SK-N-SH (cell line): Measurements from ENCODE around the gene GDPD1. TPM values are rescaled to one million over a fixed set of nuclear protein-coding genes. Genes with fewer than 3 reads are reported as not detected.

ENCODE experiments used
- CTCF ChIA-PET: fragments of 300-600, 350-600 bp; formaldehyde crosslinking; extraction: SDS; loops from one replicate; lab custom pipeline; 2021; lab: Yijun Ruan, JAX
- POLR2A ChIA-PET: fragments of 350-600 bp; sonication (Branson Sonifier 250); formaldehyde crosslinking; extraction: SDS; loops from one replicate; lab custom pipeline; 2020; ENCODE audit warnings: antibody characterized with exemption, inconsistent platforms; lab: Yijun Ruan, JAX
- DNase-seq: peaks from one replicate; pipeline ENCODE4 v3.0.0; 2012
- H2AFZ ChIP-seq: fragments of 200-600 bp; sonication (generic); 2 replicates; pipeline ENCODE4 v1.8.1; 2016; ENCODE audit warnings: antibody characterized with exemption, mild to moderate bottlenecking, low read depth
- H3F3A ChIP-seq: fragments of 200-600 bp; sonication (generic); replicated peaks from 2 replicates; pipeline ENCODE3; 2016; ENCODE audit warnings: antibody characterized with exemption, mild to moderate bottlenecking; ENCODE audit not compliant: insufficient read depth
- H3K27ac ChIP-seq, 2 experiments: fragments of 200-500 bp in 1 of 2; fragments of 200-600 bp in 1 of 2; sonication (Bioruptor generic) in 1 of 2; sonication (generic), shearing (Covaris generic) in 1 of 2; 2 replicates each; pipeline versions ENCODE4 v1.5.1 to v1.6.1; 2014 to 2016; ENCODE audit warnings: low read depth in 2 of 2, inconsistent platforms in 1 of 2, low read length in 1 of 2, mild to moderate bottlenecking in 1 of 2, mixed read lengths in 1 of 2
- H3K27me3 ChIP-seq: fragments of 200-600 bp; sonication (generic), shearing (Covaris generic); 2 replicates; pipeline ENCODE4 v1.6.1; 2016; ENCODE audit warnings: mixed run types; ENCODE audit not compliant: insufficient read depth
- H3K36me3 ChIP-seq, 2 experiments: fragments of 200-500 bp in 1 of 2; fragments of 200-600 bp in 1 of 2; sonication (Bioruptor generic) in 1 of 2; sonication (generic) in 1 of 2; replicated peaks in 1 of 2; 2 replicates each; pipeline versions ENCODE3 to v1.5.1; 2014 to 2016; ENCODE audit warnings: low read length in 1 of 2, mild to moderate bottlenecking in 1 of 2; ENCODE audit not compliant: insufficient read depth in 2 of 2, control insufficient read depth in 1 of 2
- H3K4me1 ChIP-seq, 2 experiments: fragments of 200-500 bp in 1 of 2; fragments of 200-600 bp in 1 of 2; sonication (Bioruptor generic) in 1 of 2; sonication (generic), shearing (Covaris generic) in 1 of 2; 2 replicates each; pipeline versions ENCODE4 v1.5.1 to v1.6.1; 2014 to 2016; ENCODE audit warnings: low read depth in 1 of 2, low read length in 1 of 2, mixed run types in 1 of 2; ENCODE audit not compliant: insufficient read depth in 2 of 2, control insufficient read depth in 1 of 2
- H3K4me2 ChIP-seq: fragments of 200-600 bp; sonication (generic), shearing (Covaris generic); 2 replicates; pipeline ENCODE4 v1.6.1; 2017; ENCODE audit warnings: mixed run types
- H3K4me3 ChIP-seq, 2 experiments: fragments of 200-500 bp in 1 of 2; fragments of 200-600 bp in 1 of 2; sonication (Bioruptor generic) in 1 of 2; sonication (generic), shearing (Covaris generic) in 1 of 2; 2 replicates each; pipeline versions ENCODE4 v1.5.1 to v1.8.1; 2014 to 2016; ENCODE audit warnings: low read depth in 2 of 2, inconsistent platforms in 1 of 2, low read length in 1 of 2, mild to moderate bottlenecking in 1 of 2, mixed read lengths in 1 of 2, moderate library complexity in 1 of 2
- H3K79me2 ChIP-seq: fragments of 200-600 bp; sonication (generic); 2 replicates; pipeline ENCODE4 v1.8.1; 2017; ENCODE audit warnings: mild to moderate bottlenecking; ENCODE audit not compliant: insufficient read depth
- H3K9ac ChIP-seq: fragments of 200-600 bp; sonication (generic); 2 replicates; pipeline ENCODE4 v1.6.1; 2017; ENCODE audit warnings: mixed run types
- H3K9me2 ChIP-seq: fragments of 200-600 bp; sonication (generic); 2 replicates; pipeline ENCODE4 v1.6.1; 2017; ENCODE audit warnings: mixed run types
- H3K9me3 ChIP-seq: fragments of 200-600 bp; sonication (generic); 2 replicates; pipeline ENCODE4 v1.6.1; 2017; ENCODE audit warnings: mixed run types, mild to moderate bottlenecking, moderate library complexity
- H4K20me1 ChIP-seq: fragments of 200-600 bp; sonication (generic); 2 replicates; pipeline ENCODE4 v1.6.1; 2017; ENCODE audit warnings: mild to moderate bottlenecking, mixed run types; ENCODE audit not compliant: insufficient read depth
- EP300 ChIP-seq, 2 experiments: IDR thresholded peaks; 2 replicates each; pipeline versions ENCODE4 v1.4.0 to v1.6.1; 2012; ENCODE audit warnings: borderline replicate concordance in 1 of 2, low read depth in 1 of 2, low read length in 1 of 2
- GATA2 ChIP-seq: sonication (generic); formaldehyde crosslinking; IDR thresholded peaks from 2 replicates; pipeline ENCODE4 v1.5.0; 2020; ENCODE audit warnings: mild to moderate bottlenecking, missing genetic modification reagents
- MXI1 ChIP-seq: IDR thresholded peaks from 2 replicates; pipeline ENCODE4 v1.6.1; 2012; ENCODE audit warnings: mild to moderate bottlenecking, low read depth, low read length, improper control_type of control experiment
- POLR2AphosphoS5 ChIP-seq: IDR thresholded peaks from 2 replicates; pipeline ENCODE4 v1.6.1; 2012; ENCODE audit warnings: low read depth, low read length
- RCOR1 ChIP-seq: fragments of 150-350 bp; IDR thresholded peaks from 2 replicates; pipeline ENCODE4 v1.6.1; 2017; ENCODE audit warnings: antibody characterized with exemption, low read length
- RXRA ChIP-seq: IDR thresholded peaks from 2 replicates; pipeline ENCODE4 v1.4.0; 2012; ENCODE audit warnings: low read depth, mild to moderate bottlenecking, borderline replicate concordance
- SMC3 ChIP-seq: IDR thresholded peaks from 2 replicates; pipeline ENCODE4 v1.6.1; 2012; ENCODE audit warnings: low read depth, low read length, improper control_type of control experiment
- TAF1 ChIP-seq: IDR thresholded peaks from 2 replicates; pipeline ENCODE4 v1.6.1; 2012; ENCODE audit warnings: low read depth, mild to moderate bottlenecking, low read length, moderate library complexity, borderline replicate concordance
- TCF12 ChIP-seq: IDR thresholded peaks from 2 replicates; pipeline ENCODE4 v1.4.0; 2012
- WGBS: methylation state at CpG from one replicate; pipeline ENCODE4 v1.1.6; 2017; ENCODE audit warnings: low lambda C conversion rate; 5-methylcytosine and 5-hydroxymethylcytosine counted together
- polyA plus RNA-seq, 3 experiments: library from polyadenylated mRNA; depleted of rRNA; stranded (reverse); fragments of >200 nt; gene quantifications; 2 replicates each; pipeline ENCODE4 v1.2.3, GENCODE V29; 2012
- TF ChIP-seq, protein P1 (sequence below): IDR thresholded peaks from 2 replicates; pipeline ENCODE4; 2012
- TF ChIP-seq, protein P2 (sequence below): fragments of 200-600 bp; sonication (generic); IDR thresholded peaks from 2 replicates; pipeline ENCODE4 v1.6.1; 2017; ENCODE audit warnings: antibody characterized with exemption, mild to moderate bottlenecking, moderate library complexity
- TF ChIP-seq, protein P3 (sequence below): fragments of 150-350 bp; IDR thresholded peaks from 2 replicates; pipeline ENCODE4 v1.6.1; 2017; ENCODE audit warnings: antibody characterized with exemption, low read length, low read depth, borderline replicate concordance

Gene GDPD1
- polyA plus RNA-seq, 1 of the 3 experiments (the other 2 are of a cell fraction), result 1.5 TPM

DNA sequence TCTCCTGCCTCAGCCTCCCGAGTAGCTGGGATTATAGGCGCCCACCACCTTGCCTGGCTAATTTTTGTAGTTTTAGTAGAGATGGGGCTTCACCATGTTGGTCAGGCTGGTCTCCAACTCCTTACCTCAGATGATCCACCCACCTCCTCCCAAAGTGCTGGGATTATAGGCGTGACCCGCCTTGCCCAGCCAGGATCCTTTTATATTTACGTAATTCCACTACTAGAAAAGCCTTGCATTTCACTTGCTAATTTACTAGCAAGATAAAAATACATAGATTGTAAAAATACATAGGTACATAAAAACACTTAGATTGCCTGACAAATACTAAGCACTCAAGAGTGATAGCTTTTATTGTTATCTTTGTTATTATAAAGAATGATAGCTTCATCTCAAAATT lies 47.5 kb downstream of the GDPD1 start:
- H3K4me2 ChIP-seq, result no peak overlapping the region

DNA sequence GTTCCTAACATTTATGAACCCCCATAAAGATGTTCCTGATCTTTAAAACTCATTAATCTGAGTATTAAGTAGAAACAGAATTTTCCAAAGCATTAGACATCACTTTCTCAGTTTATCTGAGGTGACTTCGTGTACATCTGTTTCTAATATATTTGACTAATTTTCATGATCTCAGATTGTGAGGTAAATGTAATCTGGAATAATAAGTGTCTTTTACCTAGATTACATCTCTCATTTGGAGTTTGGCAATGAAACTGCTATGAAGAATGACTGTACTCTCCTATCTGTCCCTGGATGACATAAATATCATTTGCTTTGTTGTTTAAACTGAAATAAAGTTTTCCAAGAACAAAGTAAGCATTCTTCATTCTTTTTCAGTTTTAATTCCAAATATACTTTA lies 55.3 kb downstream of the GDPD1 start:
- Histone ChIP-seq H3K9ac (no peak overlapping the region), H2AFZ (no peak overlapping the region), H3K27ac (no peak overlapping the region), H3K4me2 (no peak overlapping the region), H3K9me3 (no peaks in the 10 kb centered on the region), H4K20me1 (no peaks in the 10 kb centered on the region), H3K9me2 (no peaks in the 10 kb centered on the region), H3K36me3 (no peaks in the 10 kb centered on the region), H3F3A (peaks cover 10% of the 10 kb centered on the region), H3K27me3 (no peaks in the 10 kb centered on the region), H3K4me3 (no peak overlapping the region), H3K79me2 (no peaks in the 10 kb centered on the region), H3K4me1 (no peaks in the 10 kb centered on the region; a peak in 1 of 4 replicates)
- peak; percentile 27 for DNase-seq
- TF ChIP-seq, protein P1, sequence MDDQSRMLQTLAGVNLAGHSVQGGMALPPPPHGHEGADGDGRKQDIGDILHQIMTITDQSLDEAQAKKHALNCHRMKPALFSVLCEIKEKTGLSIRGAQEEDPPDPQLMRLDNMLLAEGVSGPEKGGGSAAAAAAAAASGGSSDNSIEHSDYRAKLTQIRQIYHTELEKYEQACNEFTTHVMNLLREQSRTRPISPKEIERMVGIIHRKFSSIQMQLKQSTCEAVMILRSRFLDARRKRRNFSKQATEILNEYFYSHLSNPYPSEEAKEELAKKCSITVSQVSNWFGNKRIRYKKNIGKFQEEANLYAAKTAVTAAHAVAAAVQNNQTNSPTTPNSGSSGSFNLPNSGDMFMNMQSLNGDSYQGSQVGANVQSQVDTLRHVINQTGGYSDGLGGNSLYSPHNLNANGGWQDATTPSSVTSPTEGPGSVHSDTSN, result peak; percentile 62
- TF ChIP-seq GATA2 (peak; percentile 63), POLR2AphosphoS5 (0 out of 2 replicates have a peak, but pooled peaks have one; percentile 17), TCF12 (peak; percentile 80), EP300 (IDR thresholded peaks at IDR 0.05; ENCODE audit: borderline replicate concordance in 1 of 2, low read depth in 1 of 2, low read length in 1 of 2) (peak in 1 of 2 experiments; percentile 36; a peak in 1 of 4 replicates)
- TF ChIP-seq, protein P2, sequence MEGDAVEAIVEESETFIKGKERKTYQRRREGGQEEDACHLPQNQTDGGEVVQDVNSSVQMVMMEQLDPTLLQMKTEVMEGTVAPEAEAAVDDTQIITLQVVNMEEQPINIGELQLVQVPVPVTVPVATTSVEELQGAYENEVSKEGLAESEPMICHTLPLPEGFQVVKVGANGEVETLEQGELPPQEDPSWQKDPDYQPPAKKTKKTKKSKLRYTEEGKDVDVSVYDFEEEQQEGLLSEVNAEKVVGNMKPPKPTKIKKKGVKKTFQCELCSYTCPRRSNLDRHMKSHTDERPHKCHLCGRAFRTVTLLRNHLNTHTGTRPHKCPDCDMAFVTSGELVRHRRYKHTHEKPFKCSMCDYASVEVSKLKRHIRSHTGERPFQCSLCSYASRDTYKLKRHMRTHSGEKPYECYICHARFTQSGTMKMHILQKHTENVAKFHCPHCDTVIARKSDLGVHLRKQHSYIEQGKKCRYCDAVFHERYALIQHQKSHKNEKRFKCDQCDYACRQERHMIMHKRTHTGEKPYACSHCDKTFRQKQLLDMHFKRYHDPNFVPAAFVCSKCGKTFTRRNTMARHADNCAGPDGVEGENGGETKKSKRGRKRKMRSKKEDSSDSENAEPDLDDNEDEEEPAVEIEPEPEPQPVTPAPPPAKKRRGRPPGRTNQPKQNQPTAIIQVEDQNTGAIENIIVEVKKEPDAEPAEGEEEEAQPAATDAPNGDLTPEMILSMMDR, result no peak
- 15% methylated on average over 1 of the region's 1 CpG for WGBS
- CTCF ChIA-PET, result no interaction called here
- POLR2A ChIA-PET, result no interaction called here

More for the DNA sequence above, 47.5 kb downstream of the GDPD1 start:
- Histone ChIP-seq H3K36me3 (no peaks in the 10 kb centered on the region), H3K4me1 (no peaks in the 10 kb centered on the region), H3F3A (peaks cover 4% of the 10 kb centered on the region), H4K20me1 (no peaks in the 10 kb centered on the region), H3K9me3 (no peaks in the 10 kb centered on the region), H2AFZ (no peak overlapping the region; the same call in 1 of the 2 replicates), H3K9ac (no peak overlapping the region), H3K27ac (no peak overlapping the region), H3K4me3 (no peak overlapping the region), H3K27me3 (no peaks in the 10 kb centered on the region), H3K79me2 (no peaks in the 10 kb centered on the region), H3K9me2 (no peaks in the 10 kb centered on the region)
- POLR2A ChIA-PET, result no interaction called here
- DNase-seq, result no peak
- 91% methylated on average over 5 of the region's 5 CpGs for WGBS
- TF ChIP-seq RCOR1 (no peak), TAF1 (no peak), SMC3 (no peak), TCF12 (no peak), MXI1 (no peak), RXRA (no peak)
- TF ChIP-seq, protein P3, sequence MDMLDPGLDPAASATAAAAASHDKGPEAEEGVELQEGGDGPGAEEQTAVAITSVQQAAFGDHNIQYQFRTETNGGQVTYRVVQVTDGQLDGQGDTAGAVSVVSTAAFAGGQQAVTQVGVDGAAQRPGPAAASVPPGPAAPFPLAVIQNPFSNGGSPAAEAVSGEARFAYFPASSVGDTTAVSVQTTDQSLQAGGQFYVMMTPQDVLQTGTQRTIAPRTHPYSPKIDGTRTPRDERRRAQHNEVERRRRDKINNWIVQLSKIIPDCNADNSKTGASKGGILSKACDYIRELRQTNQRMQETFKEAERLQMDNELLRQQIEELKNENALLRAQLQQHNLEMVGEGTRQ, result no peak
- CTCF ChIA-PET, result interaction anchor here (1.1 to 1.3 kb wide), 2 partner anchors 43 to 534 kb away, joined by 3 read pairs; no protein-coding TSS in a partner anchor
